ENCODE results near the gene APBA2.

Gene APBA2

DNA sequence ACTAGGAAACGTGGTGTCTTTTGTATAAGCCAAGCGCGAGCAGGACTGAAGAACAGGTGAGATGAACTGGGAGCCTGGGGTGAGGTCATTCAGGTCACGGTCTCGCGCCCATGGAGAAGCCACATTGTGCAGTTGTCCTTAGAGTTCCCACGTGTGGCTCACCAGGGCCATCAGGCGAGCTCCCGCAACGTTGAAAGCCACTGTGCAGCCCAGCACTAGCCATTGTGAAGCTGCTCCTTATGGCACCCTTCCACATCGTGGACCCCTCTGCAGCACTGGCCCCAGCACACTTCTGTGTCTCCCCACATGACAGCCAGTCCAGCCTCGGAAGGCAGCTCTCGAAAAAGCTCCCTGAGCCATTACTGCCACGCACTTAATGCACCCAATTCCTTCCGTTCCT, 7.6 kb upstream of the APBA2 start:
- Histone ChIP-seq H3K36me3 (ENCODE audit: insufficient read depth, low read length) (no peaks in the 10 kb centered on the region), H3K9me3 (ENCODE audit: insufficient read depth, low read depth, low read length) (no peaks in the 10 kb centered on the region), H3K9ac (ENCODE audit: low read depth, low read length, poor library complexity, severe bottlenecking) (no peak overlapping the region), H3K27me3 (ENCODE audit: insufficient read depth, low read length, poor library complexity, severe bottlenecking) (no peaks in the 10 kb centered on the region), H3K79me2 (ENCODE audit: insufficient read depth, low read length) (no peaks in the 10 kb centered on the region), H3K4me2 (ENCODE audit: low read depth, low read length, poor library complexity, severe bottlenecking) (no peak overlapping the region), H3K4me1 (ENCODE audit: insufficient read depth, low read length, poor library complexity, severe bottlenecking) (peaks cover 15% of the 10 kb centered on the region), H3K4me3 (ENCODE audit: low read length, poor library complexity, severe bottlenecking) (no peak overlapping the region), H4K20me1 (ENCODE audit: insufficient read depth, low read length, poor library complexity, severe bottlenecking) (no peaks in the 10 kb centered on the region), H2AFZ (ENCODE audit: low read length) (no peak overlapping the region), H3K9me2 (replicated peaks; ENCODE audit: low read depth, low read length) (no peaks in the 10 kb centered on the region), H3F3A (ENCODE audit: low read depth) (no peaks in the 10 kb centered on the region)
- TF ChIP-seq EZH2phosphoT487 (IDR thresholded peaks at IDR 0.05; ENCODE audit: borderline replicate concordance): no peak
- TF ChIP-seq, protein P1, sequence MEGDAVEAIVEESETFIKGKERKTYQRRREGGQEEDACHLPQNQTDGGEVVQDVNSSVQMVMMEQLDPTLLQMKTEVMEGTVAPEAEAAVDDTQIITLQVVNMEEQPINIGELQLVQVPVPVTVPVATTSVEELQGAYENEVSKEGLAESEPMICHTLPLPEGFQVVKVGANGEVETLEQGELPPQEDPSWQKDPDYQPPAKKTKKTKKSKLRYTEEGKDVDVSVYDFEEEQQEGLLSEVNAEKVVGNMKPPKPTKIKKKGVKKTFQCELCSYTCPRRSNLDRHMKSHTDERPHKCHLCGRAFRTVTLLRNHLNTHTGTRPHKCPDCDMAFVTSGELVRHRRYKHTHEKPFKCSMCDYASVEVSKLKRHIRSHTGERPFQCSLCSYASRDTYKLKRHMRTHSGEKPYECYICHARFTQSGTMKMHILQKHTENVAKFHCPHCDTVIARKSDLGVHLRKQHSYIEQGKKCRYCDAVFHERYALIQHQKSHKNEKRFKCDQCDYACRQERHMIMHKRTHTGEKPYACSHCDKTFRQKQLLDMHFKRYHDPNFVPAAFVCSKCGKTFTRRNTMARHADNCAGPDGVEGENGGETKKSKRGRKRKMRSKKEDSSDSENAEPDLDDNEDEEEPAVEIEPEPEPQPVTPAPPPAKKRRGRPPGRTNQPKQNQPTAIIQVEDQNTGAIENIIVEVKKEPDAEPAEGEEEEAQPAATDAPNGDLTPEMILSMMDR (conservative IDR thresholded peaks at IDR 0.05; ENCODE audit: low read length): no peak

DNA sequence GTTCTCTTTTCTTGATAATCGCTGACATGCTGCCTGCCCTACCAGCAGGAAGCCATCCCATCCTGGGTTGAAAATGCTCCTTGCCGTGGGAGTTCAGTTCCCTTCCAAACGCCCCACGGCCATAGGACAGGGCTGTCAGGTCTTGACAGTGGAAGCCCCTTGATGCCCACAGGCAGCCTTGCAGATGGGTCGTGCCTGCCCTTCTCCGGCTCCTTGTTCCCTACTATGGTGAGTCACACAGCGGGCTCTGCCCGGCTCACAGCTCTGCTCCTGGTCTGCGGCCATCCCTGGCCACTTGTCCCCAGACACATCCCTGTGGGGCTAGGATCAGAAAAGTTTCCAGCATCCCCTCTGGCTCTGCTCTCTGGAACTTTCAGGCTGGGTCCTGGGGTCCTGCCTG, 6.2 kb upstream of the APBA2 start:
- H4K20me1 ChIP-seq (ENCODE audit: insufficient read depth, low read length, poor library complexity, severe bottlenecking): no peaks in the 10 kb centered on the region
- H3K79me2 ChIP-seq (ENCODE audit: insufficient read depth, low read length): no peaks in the 10 kb centered on the region
- H3K27me3 ChIP-seq (ENCODE audit: insufficient read depth, low read length, poor library complexity, severe bottlenecking): no peaks in the 10 kb centered on the region
- H3K9me2 ChIP-seq (replicated peaks; ENCODE audit: low read depth, low read length): no peaks in the 10 kb centered on the region
- peaks cover 10% of the 10 kb centered on the region for H3K4me1 ChIP-seq (ENCODE audit: insufficient read depth, low read length, poor library complexity, severe bottlenecking)
- TF ChIP-seq, protein P1 (conservative IDR thresholded peaks at IDR 0.05; ENCODE audit: low read length): no peak
- TF ChIP-seq EZH2phosphoT487 (IDR thresholded peaks at IDR 0.05; ENCODE audit: borderline replicate concordance): no peak
- H2AFZ ChIP-seq (ENCODE audit: low read length): no peak overlapping the region
- H3K36me3 ChIP-seq (ENCODE audit: insufficient read depth, low read length): no peaks in the 10 kb centered on the region
- H3F3A ChIP-seq (ENCODE audit: low read depth): no peaks in the 10 kb centered on the region
- no peaks in the 10 kb centered on the region for H3K9me3 ChIP-seq (ENCODE audit: insufficient read depth, low read depth, low read length)
- no peak overlapping the region for H3K9ac ChIP-seq (ENCODE audit: low read depth, low read length, poor library complexity, severe bottlenecking)
- no peak overlapping the region for H3K4me2 ChIP-seq (ENCODE audit: low read depth, low read length, poor library complexity, severe bottlenecking)
- H3K4me3 ChIP-seq (ENCODE audit: low read length, poor library complexity, severe bottlenecking): no peak overlapping the region

DNA sequence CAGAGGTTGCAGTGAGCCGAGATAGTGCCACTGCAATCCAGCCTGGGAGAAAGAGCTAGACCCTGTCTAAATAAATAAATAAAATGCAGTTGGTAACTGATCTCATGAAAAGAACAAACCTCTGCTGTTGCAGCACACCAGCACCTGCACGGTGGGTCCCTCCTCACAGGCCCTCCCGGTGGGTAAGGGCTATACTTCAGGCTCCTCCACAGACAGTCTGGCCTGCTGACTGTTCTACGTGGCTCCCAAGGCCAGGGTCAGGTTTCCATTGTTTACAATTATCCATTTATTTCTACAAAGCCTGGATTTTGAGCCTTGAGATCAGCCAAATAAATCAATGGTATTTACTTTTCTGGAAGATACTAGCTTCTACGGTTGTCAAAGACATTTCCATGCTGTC, 5.1 kb upstream of the APBA2 start:
- Histone ChIP-seq H3K79me2 (ENCODE audit: insufficient read depth, low read length) (no peaks in the 10 kb centered on the region), H3F3A (ENCODE audit: low read depth) (no peaks in the 10 kb centered on the region), H3K4me1 (ENCODE audit: insufficient read depth, low read length, poor library complexity, severe bottlenecking) (peaks cover 10% of the 10 kb centered on the region), H3K9me2 (replicated peaks; ENCODE audit: low read depth, low read length) (no peaks in the 10 kb centered on the region), H3K4me2 (ENCODE audit: low read depth, low read length, poor library complexity, severe bottlenecking) (no peak overlapping the region), H3K9me3 (ENCODE audit: insufficient read depth, low read depth, low read length) (no peaks in the 10 kb centered on the region), H3K9ac (ENCODE audit: low read depth, low read length, poor library complexity, severe bottlenecking) (no peak overlapping the region), H4K20me1 (ENCODE audit: insufficient read depth, low read length, poor library complexity, severe bottlenecking) (no peaks in the 10 kb centered on the region), H2AFZ (ENCODE audit: low read length) (no peak overlapping the region), H3K36me3 (ENCODE audit: insufficient read depth, low read length) (no peaks in the 10 kb centered on the region), H3K27me3 (ENCODE audit: insufficient read depth, low read length, poor library complexity, severe bottlenecking) (no peaks in the 10 kb centered on the region), H3K4me3 (ENCODE audit: low read length, poor library complexity, severe bottlenecking) (no peak overlapping the region)
- TF ChIP-seq, protein P1 (conservative IDR thresholded peaks at IDR 0.05; ENCODE audit: low read length): no peak
- no peak for TF ChIP-seq EZH2phosphoT487 (IDR thresholded peaks at IDR 0.05; ENCODE audit: borderline replicate concordance)
